ENCODE data around the gene NPTX1. TPM values are rescaled to one million over a fixed set of nuclear protein-coding genes. Genes with fewer than 3 reads are reported as not detected.

Gene NPTX1, protein sequence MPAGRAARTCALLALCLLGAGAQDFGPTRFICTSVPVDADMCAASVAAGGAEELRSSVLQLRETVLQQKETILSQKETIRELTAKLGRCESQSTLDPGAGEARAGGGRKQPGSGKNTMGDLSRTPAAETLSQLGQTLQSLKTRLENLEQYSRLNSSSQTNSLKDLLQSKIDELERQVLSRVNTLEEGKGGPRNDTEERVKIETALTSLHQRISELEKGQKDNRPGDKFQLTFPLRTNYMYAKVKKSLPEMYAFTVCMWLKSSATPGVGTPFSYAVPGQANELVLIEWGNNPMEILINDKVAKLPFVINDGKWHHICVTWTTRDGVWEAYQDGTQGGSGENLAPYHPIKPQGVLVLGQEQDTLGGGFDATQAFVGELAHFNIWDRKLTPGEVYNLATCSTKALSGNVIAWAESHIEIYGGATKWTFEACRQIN
- total RNA-seq (2022; extraction: Qiagen RNA extraction): 120 to 209 TPM (median 169 TPM) in 5 replicates

DNA sequence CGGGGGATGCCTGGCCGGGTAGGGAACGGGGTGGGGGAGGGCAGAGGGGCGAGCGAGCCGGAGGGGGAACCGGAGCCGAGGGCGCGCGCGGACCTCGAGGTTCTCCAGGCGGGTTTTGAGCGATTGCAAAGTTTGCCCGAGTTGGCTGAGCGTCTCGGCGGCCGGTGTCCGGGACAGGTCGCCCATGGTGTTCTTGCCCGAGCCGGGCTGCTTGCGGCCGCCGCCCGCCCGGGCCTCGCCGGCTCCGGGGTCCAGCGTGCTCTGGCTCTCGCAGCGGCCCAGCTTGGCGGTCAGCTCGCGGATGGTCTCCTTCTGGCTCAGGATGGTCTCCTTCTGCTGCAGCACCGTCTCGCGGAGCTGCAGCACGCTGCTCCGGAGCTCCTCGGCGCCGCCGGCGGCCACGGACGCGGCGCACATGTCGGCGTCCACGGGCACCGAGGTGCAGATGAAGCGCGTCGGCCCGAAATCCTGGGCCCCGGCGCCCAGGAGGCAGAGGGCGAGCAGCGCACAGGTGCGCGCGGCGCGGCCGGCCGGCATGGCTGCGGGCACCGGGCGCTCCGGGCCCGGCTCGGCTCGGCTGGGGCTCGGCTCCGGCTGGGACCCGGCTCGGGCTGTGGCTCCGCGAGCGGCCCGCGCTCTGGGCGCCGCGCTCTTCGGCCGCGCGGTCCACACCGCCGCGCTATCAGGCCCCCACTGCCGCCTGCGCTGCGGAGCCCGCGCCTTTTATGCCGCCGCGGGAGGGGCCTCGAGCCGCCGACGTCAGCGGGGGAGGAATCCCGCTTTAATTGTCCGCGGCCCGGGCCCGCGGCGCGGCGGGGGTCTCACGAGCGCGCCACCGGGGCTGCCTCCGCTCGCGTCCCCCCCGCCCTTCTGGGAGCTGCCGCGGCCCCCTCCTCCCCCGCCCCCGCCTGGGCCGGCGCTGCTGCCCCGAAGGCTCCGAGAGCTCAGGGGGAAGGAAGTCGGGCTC lies at the start of gene NPTX1:
NPTX1 (minus strand) TSS at position 698 of the 967 bp plus-strand sequence; CDS start at position 537, 161 bp downstream.

Other genes starting within 250 kb of the NPTX1 start
- gene RNF213, start 215.8 kb downstream of the NPTX1 start, total RNA-seq (2022; extraction: Qiagen RNA extraction): 56.4 to 65.4 TPM (median 62.4 TPM) in 5 replicates
- gene ENDOV, start 61.4 kb downstream of the NPTX1 start, total RNA-seq (2022; extraction: Qiagen RNA extraction): 39.4 to 56.3 TPM (median 50.6 TPM) in 5 replicates
- gene RPTOR, start 68.2 kb upstream of the NPTX1 start, total RNA-seq (2022; extraction: Qiagen RNA extraction): 23.8 to 31.9 TPM (median 30.5 TPM) in 5 replicates

Measured in A549 treated with Mapracorat at 1 μM for 4 hours (cell line).